ENCODE data around the gene ACTR2. TPM values are rescaled to one million over a fixed set of nuclear protein-coding genes. Genes with fewer than 3 reads are reported as not detected.

The ACTR2 gene
- total and polyA plus RNA-seq, 11 donors = 28.2 to 216 (median 109) TPM

DNA sequence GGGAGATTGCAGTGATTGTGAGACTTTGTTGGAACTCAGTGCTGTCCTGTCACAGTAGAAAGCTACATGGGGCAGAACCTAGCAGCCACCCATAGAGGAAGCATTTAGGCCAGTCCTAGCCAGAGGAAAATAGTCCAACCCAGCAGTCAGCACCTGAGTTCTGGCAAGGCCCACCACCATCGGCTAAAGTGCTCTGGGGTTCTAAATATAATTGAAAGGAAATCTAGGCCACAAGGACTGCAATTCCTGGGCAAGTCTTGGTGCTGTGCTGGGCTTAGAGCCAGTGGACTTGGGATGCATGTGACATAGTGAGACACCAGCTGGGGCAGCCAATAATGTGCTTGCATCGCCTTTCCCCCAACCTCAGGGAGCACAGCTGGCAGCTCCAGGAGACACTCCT, 28.9 kb upstream of the ACTR2 start:
- H3K4me1 ChIP-seq = peaks cover 0 to 7% (median 0%) of the 10 kb centered on the region in 12 donors
- ATAC-seq = peak; percentile 45 to 77 (median 68)
- no peak overlapping the region for H3K4me3 ChIP-seq
- H3K27ac ChIP-seq = peak overlapping the region in 1 of 12 donors; percentile 30
- 31 to 38% (median 33%) methylated on average over 2 of the region's 2 CpGs for WGBS, 4 donors
- peaks cover 0 to 2% (median 0%) of the 10 kb centered on the region in 12 donors for H3K9me3 ChIP-seq
- DNase-seq = peak in 2 of 5 donors; percentile 26 to 59
- no peaks in the 10 kb centered on the region for H3K36me3 ChIP-seq
- intact Hi-C loops (cut with DNase I) = no loop called here
- TF ChIP-seq CTCF (IDR thresholded peaks at IDR 0.05) (no peak), POLR2A (IDR thresholded peaks at IDR 0.05) (no peak)
- H3K27me3 ChIP-seq = no peaks in the 10 kb centered on the region

- 71 to 86% (median 85%) methylated on average over 2 of the region's 2 CpGs for WGBS, 4 donors
- Histone ChIP-seq H3K36me3 (no peaks in the 10 kb centered on the region), H3K27me3 (no peaks in the 10 kb centered on the region), H3K4me1 (peaks cover 0 to 7% (median 0%) of the 10 kb centered on the region in 12 donors), H3K27ac (no peak overlapping the region), H3K4me3 (no peak overlapping the region), H3K9me3 (peaks cover 0 to 5% (median 0%) of the 10 kb centered on the region in 12 donors)
- ATAC-seq = peak in 1 of 4 donors; percentile 13
- intact Hi-C loops (cut with DNase I) = no loop called here
- no peak for TF ChIP-seq POLR2A (IDR thresholded peaks at IDR 0.05)
- no peak for TF ChIP-seq CTCF (IDR thresholded peaks at IDR 0.05)
- no peak for DNase-seq
Measured at GRCh38 chr2:65199166-65199565, 28.5 kb upstream of the ACTR2 start.

GRCh38 chr2:65199891-65200290, 27.7 kb upstream of the ACTR2 start:
- H3K27me3 ChIP-seq = no peaks in the 10 kb centered on the region
- no peak overlapping the region for H3K4me3 ChIP-seq
- TF ChIP-seq CTCF (IDR thresholded peaks at IDR 0.05) = no peak
- TF ChIP-seq POLR2A (IDR thresholded peaks at IDR 0.05) = no peak
- WGBS, 4 donors = 70 to 95% (median 76%) methylated on average over 3 of the region's 3 CpGs
- no peak overlapping the region for H3K27ac ChIP-seq
- intact Hi-C loops (cut with DNase I) = no loop called here
- peaks cover 0 to 5% (median 0%) of the 10 kb centered on the region in 12 donors for H3K9me3 ChIP-seq
- ATAC-seq (no peak), DNase-seq (no peak)
- peaks cover 0 to 7% (median 0%) of the 10 kb centered on the region in 12 donors for H3K4me1 ChIP-seq
- H3K36me3 ChIP-seq = no peaks in the 10 kb centered on the region

GRCh38 chr2:65204461-65205210, 23.0 kb upstream of the ACTR2 start:
- Histone ChIP-seq H3K36me3 (no peaks in the 10 kb centered on the region), H3K9me3 (peaks cover 0 to 5% (median 0%) of the 10 kb centered on the region in 12 donors), H3K4me3 (peak overlapping the region in 2 of 12 donors; percentile 18 to 30), H3K27me3 (no peaks in the 10 kb centered on the region), H3K27ac (no peak overlapping the region), H3K4me1 (no peaks in the 10 kb centered on the region)
- intact Hi-C loops (cut with DNase I) = no loop called here
- 90 to 95% (median 94%) methylated on average over 20 of the region's 20 CpGs for WGBS, 4 donors
- no peak for TF ChIP-seq CTCF (IDR thresholded peaks at IDR 0.05)
- TF ChIP-seq POLR2A (IDR thresholded peaks at IDR 0.05) = no peak
- DNase-seq = no peak
- ATAC-seq = no peak
